Mammary epithelial cell (primary cell): ENCODE results near the gene CLN6.

ENCODE experiments used
- EZH2 ChIP-seq: IDR thresholded peaks from 2 replicates; pipeline ENCODE4 v1.6.1; 2012; ENCODE audit warnings: low read length, inconsistent platforms, borderline replicate concordance
- TF ChIP-seq, protein P1 (sequence below), 2 donors: IDR thresholded peaks in 1 of 2; conservative IDR thresholded peaks in 1 of 2; 2 replicates each; pipeline ENCODE4 v1.5.1; 2011 to 2012; ENCODE audit warnings: inconsistent platforms in 2 of 2, low read length in 2 of 2, mild to moderate bottlenecking in 2 of 2, control low read depth in 1 of 2, low read depth in 1 of 2; ENCODE audit not compliant: insufficient read depth in 1 of 2; ENCODE audit errors: extremely low read depth in 1 of 2

DNA sequence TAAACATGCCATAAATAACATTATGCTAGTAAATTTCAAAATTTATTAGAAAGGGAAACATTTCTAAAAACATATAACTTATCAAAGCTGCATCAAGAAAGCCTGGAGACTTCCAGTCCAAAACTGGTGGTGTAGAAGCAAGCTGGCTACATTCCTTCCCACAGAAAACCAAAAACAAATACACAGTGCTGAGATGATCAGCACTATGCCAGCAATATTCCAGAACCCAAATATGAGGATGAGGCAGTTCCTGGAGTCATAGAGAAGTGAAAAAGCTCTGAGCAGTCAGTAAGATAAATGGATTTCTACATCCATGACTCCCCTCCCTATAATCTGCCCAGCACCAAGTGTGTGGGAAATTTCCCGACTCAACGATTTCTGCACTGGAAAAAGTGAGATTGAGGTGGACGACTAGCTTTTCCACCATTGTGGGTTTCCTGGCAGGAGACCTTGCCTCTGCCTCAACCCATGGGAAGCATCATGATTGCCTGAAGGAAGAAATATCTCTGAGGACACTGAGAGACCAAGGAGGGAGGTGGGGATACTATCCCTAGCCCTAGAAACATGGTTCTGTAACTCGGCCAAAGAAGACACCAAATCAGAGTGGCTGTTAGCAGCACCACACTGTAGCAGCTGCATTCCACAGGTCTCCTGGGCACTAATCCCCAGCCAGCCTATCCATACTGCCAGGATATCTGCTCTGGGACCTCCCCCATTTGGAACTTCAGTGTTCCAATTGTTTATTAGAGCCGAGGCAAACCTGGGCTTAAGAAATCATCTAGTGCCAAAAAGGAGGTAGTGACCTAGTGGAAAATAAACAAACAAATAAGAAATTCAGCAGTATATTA lies 11.8 kb upstream of the CLN6 start:
- TF ChIP-seq, protein P1, sequence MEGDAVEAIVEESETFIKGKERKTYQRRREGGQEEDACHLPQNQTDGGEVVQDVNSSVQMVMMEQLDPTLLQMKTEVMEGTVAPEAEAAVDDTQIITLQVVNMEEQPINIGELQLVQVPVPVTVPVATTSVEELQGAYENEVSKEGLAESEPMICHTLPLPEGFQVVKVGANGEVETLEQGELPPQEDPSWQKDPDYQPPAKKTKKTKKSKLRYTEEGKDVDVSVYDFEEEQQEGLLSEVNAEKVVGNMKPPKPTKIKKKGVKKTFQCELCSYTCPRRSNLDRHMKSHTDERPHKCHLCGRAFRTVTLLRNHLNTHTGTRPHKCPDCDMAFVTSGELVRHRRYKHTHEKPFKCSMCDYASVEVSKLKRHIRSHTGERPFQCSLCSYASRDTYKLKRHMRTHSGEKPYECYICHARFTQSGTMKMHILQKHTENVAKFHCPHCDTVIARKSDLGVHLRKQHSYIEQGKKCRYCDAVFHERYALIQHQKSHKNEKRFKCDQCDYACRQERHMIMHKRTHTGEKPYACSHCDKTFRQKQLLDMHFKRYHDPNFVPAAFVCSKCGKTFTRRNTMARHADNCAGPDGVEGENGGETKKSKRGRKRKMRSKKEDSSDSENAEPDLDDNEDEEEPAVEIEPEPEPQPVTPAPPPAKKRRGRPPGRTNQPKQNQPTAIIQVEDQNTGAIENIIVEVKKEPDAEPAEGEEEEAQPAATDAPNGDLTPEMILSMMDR (conservative IDR thresholded peaks at IDR 0.05 in 1 of 2, IDR thresholded peaks at IDR 0.05 in 1 of 2; ENCODE audit: extremely low read depth in 1 of 2, insufficient read depth in 1 of 2, low read depth in 1 of 2, low read length in 2 of 2): no peak
- TF ChIP-seq EZH2: no peak
